NCI-H2107 treated with DMSO at 0.1 percent for 48 hours (cell line): ENCODE data around the gene ATG4D.
"Not testable (repeated sequence)": the region's sequence is repeated elsewhere in the genome, so short reads cannot be mapped to it uniquely, and the experiment has no call there.

Experiments used
- DNase-seq: peaks from one replicate; lab custom pipeline; 2025; ENCODE audit not compliant: unreplicated experiment; lab: John Stamatoyannopoulos, UW

The ATG4D gene

GRCh38 chr19:10518444-10519361 is 25.0 kb upstream of the ATG4D start:
- no peak for DNase-seq

- DNase-seq: no peak
Measured at GRCh38 chr19:10519421-10519820, 24.3 kb upstream of the ATG4D start.

DNA sequence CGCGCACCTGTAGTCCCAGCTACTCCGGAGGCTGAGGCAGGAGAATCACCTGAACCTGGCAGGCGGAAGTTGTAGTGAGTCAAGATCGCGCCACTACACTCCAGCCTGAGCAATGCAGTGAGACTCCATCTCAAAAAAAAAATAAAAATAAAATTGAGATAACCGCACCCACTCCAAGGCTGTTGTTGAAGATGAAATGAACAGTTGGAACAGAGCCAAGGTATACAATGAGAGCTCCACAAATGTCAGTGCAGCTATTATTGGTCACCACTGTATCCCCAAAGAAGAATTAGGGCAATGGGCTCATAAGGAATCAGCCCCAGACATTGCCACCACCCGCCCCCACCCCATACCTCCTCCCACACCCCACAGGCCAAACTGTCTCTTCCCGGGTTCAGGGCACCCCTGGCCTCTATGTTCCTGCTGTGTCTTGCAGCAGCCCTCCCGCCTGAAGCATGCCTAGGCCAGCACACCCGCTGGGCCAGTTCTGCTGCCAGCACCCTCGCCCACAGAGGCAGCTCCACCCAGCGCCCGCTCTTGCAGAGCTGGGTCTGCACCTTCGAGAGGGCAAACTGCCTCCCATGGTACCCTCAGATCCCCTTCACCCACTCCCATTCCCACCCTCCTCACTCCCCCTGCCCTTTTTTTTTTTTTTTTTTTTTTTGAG is 22.9 kb upstream of the ATG4D start:
- no peak for DNase-seq

- no peak for DNase-seq
Measured at GRCh38 chr19:10521461-10522171, 22.1 kb upstream of the ATG4D start.

DNA sequence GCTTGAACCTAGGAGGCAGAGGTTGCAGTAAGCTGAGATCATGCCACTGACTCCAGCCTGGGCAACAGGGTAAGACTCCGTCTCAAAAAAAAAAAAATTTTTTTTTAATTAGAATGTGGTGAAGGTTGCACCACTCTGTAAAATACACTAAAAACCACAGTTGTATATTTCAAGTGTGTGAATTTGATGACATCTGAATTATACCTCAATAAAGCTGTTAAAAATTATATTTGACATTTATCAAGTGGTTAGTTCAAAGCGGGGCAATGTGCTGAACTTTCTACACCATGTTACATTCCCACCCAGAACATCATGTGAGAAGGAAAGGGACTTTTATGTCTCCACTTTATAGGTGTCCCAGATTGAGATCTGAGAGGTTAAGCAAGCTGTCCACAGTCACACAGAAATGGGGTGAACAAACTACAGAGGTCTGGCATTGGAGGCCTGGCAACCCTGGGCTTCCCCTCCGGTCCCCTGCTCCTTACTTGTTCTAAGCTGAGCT is 20.5 kb upstream of the ATG4D start:
- DNase-seq: no peak

GRCh38 chr19:10525636-10526035 is 18.1 kb upstream of the ATG4D start:
- no peak for DNase-seq

GRCh38 chr19:10526887-10527286 is 16.8 kb upstream of the ATG4D start:
- not testable (repeated sequence) for DNase-seq

DNA sequence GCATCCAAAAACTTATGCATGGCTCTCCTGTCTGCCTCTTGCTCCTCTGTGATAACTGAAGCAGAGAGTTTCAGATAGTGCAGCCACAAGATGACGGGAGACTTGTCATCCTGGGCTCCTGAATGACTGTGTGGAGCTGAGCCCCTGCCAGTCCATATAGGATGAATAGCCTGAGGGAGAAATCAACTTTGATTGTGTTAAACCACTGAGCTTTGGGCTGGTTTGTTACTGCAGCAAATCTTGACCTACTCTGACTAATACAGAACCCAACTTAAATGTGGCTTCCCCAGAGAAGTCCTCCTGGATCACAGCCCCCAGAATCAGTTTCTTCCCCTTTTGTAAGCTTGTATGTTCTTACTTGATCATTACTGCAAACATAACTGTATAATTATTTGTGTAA is 11.2 kb upstream of the ATG4D start:
- DNase-seq: no peak

DNA sequence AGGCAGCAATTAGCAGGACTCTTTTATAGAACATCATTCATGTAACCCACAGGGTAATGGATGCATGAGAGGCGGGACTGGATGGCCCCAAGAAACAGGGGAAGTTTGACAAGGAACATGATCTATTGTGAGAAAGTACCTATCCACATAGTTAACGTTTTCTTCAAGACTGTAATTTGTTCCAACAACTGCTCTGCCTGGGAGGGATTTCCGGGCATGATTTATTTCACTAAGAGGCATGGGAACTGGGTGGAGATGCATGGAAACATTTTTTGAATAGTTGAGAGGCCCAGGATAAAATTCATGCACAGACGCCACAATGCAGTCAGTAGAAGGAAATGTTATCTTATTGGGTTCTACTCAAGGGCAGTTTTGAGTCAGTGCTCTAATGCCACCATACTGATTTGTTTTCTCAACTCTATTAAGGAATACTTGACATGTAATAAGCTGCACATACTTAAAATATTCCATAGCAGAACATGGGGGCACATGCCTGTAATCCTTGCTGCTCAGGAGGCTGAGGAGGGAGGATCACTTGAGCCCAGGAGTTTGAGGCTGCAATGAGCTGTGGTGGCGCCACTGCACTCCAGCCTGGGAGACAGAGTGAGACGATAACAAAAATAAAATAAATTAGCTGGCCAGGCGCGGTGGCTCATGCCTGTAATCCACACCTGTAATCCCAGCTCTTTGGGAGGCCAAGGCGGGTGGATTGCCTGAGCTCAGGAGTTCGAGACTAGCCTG is 9.9 kb upstream of the ATG4D start:
- DNase-seq: no peak

DNA sequence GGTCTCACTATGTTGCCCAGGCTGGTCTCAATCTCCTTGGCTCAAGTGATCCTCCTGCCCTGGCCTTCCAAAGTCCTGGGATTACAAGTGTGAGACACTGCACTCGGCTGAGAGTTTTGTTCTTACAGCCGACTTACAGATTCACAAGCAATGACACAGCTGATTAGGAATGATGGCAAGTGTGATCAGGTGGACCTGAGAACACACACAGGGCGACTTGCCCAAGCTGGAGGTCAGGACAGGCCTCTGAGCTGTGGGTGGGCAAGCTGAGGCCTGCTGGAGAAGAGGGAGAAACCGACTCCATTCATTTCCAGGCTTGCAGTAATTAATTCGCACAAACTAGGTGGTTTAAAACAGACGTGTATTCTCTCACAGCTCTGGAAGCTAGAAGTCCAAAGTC is 8.1 kb upstream of the ATG4D start:
- no peak for DNase-seq

DNA sequence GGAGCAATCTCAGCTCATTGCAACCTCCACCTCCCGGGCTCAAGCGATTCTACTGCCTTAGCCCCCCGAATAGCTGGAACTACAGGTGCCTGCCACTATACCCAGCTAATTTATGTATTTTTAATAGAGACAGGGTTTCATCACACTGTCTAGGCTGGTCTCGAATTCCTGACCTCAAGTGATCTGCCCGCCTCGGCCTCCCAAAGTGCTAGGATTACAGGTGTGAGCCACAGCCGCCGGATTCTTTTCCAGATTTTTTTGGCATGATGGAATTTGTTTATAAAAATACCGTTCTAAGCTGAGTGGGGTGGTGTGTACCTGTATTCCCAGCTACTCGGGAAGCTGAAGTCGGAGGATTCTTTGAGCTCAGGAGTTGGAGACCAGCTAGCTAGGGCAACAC is 6.0 kb upstream of the ATG4D start:
- no peak for DNase-seq

DNA sequence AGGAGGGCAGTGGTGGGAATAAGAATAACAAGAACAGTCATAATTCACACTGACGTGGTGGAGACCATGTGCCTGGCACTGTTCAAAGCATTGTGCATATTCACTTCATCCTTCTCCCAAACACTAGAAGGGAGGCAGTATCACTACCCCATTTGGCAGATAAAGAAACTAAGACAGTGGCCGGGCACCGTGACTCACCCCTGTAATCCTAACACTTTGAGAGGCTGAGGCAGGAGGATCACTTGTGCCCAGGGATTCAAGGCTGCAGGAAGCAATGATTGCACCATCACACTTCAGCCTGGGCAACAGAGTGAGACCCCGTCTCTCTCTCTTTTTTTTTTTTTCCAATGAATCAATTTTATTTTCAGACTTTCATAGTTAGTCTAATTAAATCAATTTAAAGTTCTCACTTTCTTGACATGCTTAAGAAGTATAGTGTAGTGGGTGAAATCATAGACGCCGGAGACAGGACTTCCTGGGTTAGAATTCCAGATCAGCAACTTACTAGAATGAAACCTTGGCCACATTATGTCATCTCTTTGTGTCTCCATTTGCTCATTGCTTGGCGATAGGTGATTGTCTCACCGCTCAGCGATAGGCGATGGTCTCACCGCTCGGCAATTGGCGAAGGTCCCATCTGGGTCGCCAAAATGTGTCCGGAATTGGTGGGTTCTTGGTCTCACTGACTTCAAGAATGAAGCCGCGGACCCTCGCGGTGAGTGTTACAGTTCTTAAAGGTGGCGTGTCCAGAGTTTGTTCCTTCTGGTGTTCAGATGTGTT is 5.3 kb upstream of the ATG4D start:
- DNase-seq: no peak

GRCh38 chr19:10539016-10539415 is 4.7 kb upstream of the ATG4D start:
- DNase-seq: not testable (repeated sequence)

GRCh38 chr19:10543059-10543419 is 665 bp upstream of the ATG4D start:
- no peak for DNase-seq

GRCh38 chr19:10544242-10544752 is 593 bp downstream of the ATG4D start:
- no peak for DNase-seq

DNA sequence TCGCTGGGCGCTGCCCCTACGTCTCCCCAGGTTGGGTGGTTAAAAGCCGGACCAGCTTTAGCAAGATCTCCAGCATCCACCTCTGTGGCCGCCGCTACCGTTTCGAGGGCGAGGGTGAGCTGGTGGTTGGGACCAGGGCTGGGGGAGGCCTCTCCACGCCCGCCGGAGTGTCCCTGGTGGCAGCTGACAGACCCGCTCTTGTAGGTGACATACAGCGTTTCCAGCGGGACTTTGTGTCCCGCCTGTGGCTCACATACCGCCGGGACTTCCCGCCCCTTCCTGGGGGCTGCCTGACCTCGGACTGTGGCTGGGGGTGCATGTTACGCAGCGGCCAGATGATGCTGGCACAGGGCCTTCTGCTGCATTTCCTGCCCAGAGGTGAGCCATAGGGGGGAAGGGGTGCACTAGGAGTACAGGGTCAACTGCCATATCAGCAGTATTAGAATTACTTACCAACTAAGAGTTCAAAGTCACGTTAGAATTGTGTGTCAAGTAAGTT is 1.1 kb downstream of the ATG4D start:
- DNase-seq: no peak

GRCh38 chr19:10546817-10547216 is 3.1 kb downstream of the ATG4D start:
- no peak for DNase-seq

DNA sequence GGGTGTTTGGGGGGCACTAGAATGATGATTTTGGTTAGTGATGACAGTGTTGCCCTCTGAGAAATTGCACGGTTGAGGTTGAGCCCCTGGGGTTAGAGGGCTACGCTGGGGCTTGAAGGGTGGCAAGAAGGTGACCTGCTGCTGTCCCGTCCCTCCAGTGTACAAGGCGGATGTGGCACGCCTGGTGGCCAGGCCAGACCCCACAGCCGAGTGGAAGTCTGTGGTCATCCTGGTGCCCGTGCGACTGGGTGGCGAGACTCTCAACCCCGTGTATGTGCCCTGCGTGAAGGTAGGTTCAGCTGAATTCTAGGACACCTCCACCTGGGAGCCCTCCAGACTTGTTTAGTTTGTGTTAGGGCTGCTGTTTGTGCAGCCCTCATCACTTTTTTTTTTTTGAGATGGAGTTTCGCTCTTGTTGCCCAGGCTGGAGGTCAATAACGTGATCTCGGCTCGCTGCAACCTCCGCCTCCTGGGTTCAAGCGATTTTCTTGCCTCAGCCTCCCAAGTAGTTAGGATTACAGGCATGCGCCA is 5.1 kb downstream of the ATG4D start:
- DNase-seq: no peak

DNA sequence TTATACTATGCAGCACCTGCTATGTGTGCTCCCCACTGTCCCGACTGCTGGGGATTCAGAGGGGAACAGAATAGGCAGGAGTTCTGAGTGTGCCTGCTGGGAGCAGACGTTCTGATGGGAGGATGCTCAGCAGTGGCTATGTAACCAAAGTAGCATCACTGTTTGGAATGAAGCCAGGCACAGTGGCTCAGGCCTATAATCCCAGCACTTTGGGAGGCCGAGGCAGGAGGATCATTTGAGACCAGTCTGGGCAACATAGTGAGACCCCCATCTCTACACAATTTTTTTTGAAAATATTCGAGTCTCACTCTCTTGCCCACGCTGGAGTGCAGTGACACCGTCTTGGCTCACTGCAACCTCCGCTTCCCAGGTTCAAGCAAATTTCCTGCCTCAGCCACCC is 6.0 kb downstream of the ATG4D start:
- no peak for DNase-seq

DNA sequence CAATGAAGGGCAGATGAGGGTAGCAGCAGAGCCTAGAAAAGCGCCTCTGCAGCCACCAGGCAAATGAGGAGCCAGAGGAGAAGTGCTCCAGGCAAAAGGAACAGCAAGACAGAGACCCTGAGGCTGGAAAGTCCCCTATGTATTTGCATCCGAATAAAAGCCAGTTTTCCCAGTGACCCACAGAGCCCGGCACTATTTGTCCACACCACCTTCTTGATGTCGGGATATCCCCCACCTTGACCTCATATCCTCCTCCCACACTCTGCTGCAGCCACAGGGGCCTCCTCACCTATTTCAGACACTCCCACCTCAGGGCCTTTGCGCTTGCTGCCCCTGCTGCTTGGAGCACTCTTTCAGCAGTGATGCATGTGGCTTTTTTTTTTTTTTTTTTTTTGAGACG is 6.6 kb downstream of the ATG4D start:
- DNase-seq: no peak
